HG03103 (cell line): ENCODE measurements around the gene SNAP23.

Experiments used
- ATAC-seq: cut with Tn5 transposase; IDR thresholded peaks from one replicate; pipeline ENCODE4 v1.9.1; 2021; ENCODE audit warnings: low read depth; ENCODE audit not compliant: unreplicated experiment

The SNAP23 gene

GRCh38 chr15:42495361-42496212, at the start of gene SNAP23:
TSS of gene SNAP23 (plus strand) at chr15:42495634. CDS start at chr15:42511847, 16,213 bp downstream.
- peak; percentile 71 for ATAC-seq

- no peak for ATAC-seq
Measured at GRCh38 chr15:42447599-42447998, 47.8 kb upstream of the SNAP23 start.

- no peak for ATAC-seq
Measured at GRCh38 chr15:42448281-42448680, 47.2 kb upstream of the SNAP23 start.

GRCh38 chr15:42449770-42450424, 45.5 kb upstream of the SNAP23 start:
- ATAC-seq = no peak

GRCh38 chr15:42450425-42450790, 45.0 kb upstream of the SNAP23 start:
- no peak for ATAC-seq

- no peak for ATAC-seq
Measured at GRCh38 chr15:42453826-42454225, 41.6 kb upstream of the SNAP23 start.

- no peak for ATAC-seq
Measured at GRCh38 chr15:42456531-42456930, 38.9 kb upstream of the SNAP23 start.

GRCh38 chr15:42456971-42457370, 38.5 kb upstream of the SNAP23 start:
- ATAC-seq = no peak

GRCh38 chr15:42457445-42458442, 37.7 kb upstream of the SNAP23 start:
- no peak for ATAC-seq

GRCh38 chr15:42461261-42461660, 34.2 kb upstream of the SNAP23 start:
- no peak for ATAC-seq

- ATAC-seq = no peak
Measured at GRCh38 chr15:42465520-42466259, 29.7 kb upstream of the SNAP23 start.

- ATAC-seq = no peak
Measured at GRCh38 chr15:42471002-42471401, 24.4 kb upstream of the SNAP23 start.

GRCh38 chr15:42474827-42475226, 20.6 kb upstream of the SNAP23 start:
- ATAC-seq = no peak

- no peak for ATAC-seq
Measured at GRCh38 chr15:42482701-42483100, 12.7 kb upstream of the SNAP23 start.

- ATAC-seq = no peak
Measured at GRCh38 chr15:42483677-42484076, 11.8 kb upstream of the SNAP23 start.

- no peak for ATAC-seq
Measured at GRCh38 chr15:42490291-42490670, 5.2 kb upstream of the SNAP23 start.

GRCh38 chr15:42490671-42491538, 4.5 kb upstream of the SNAP23 start, which contains the start of gene ZNF106:
TSS of gene ZNF106 (minus strand) at chr15:42491141. CDS start at chr15:42472289, 18,852 bp downstream.
- peak; percentile 36 for ATAC-seq

GRCh38 chr15:42491539-42492225, 3.8 kb upstream of the SNAP23 start:
- ATAC-seq = no peak
